GM21737 (cell line): ENCODE data around the gene PCBD2.
"Not testable (repeated sequence)": the region's sequence is repeated elsewhere in the genome, so short reads cannot be mapped to it uniquely, and the experiment has no call there.

Source experiments
- ATAC-seq: cut with Tn5 transposase; IDR thresholded peaks from one replicate; pipeline ENCODE4 v1.9.1; 2021; ENCODE audit warnings: mild to moderate bottlenecking, moderate library complexity; ENCODE audit not compliant: unreplicated experiment

Gene PCBD2

GRCh38 chr5:134998068-134998467, 93.1 kb downstream of the PCBD2 start:
- ATAC-seq, result not testable (repeated sequence)

- no peak for ATAC-seq
Observed at GRCh38 chr5:135004376-135004775, 99.4 kb downstream of the PCBD2 start.

- no peak for ATAC-seq
Observed at GRCh38 chr5:135005076-135005475, 100.1 kb downstream of the PCBD2 start.

GRCh38 chr5:135007305-135007704, 102.4 kb downstream of the PCBD2 start:
- no peak for ATAC-seq

- no peak for ATAC-seq
Observed at GRCh38 chr5:135007749-135008363, 102.9 kb downstream of the PCBD2 start.

- no peak for ATAC-seq
Observed at GRCh38 chr5:135008556-135008955, 103.6 kb downstream of the PCBD2 start.

GRCh38 chr5:135008981-135009735, 104.2 kb downstream of the PCBD2 start:
- ATAC-seq, result no peak

GRCh38 chr5:135009736-135010501, 105.0 kb downstream of the PCBD2 start:
- no peak for ATAC-seq

- ATAC-seq, result no peak
Observed at GRCh38 chr5:135010502-135011354, 105.8 kb downstream of the PCBD2 start.

GRCh38 chr5:135011355-135012032, 106.6 kb downstream of the PCBD2 start:
- ATAC-seq, result no peak

GRCh38 chr5:135012033-135012588, 107.2 kb downstream of the PCBD2 start:
- ATAC-seq, result no peak
